Endothelial cell of umbilical vein (primary cell): Measurements from ENCODE around the gene TP53BP1.

ENCODE experiments used
- EZH2 ChIP-seq: IDR thresholded peaks from 2 replicates; pipeline ENCODE4 v1.6.1; 2012; ENCODE audit warnings: borderline replicate concordance, low read depth, mild to moderate bottlenecking, moderate library complexity, low read length, inconsistent platforms; ENCODE audit not compliant: severe bottlenecking
- JUN ChIP-seq: IDR thresholded peaks from 2 replicates; pipeline ENCODE4 v1.6.1; 2011; ENCODE audit warnings: borderline replicate concordance, low read depth; ENCODE audit not compliant: insufficient read length, insufficient read depth
- POLR2AphosphoS5 ChIP-seq: IDR thresholded peaks from 2 replicates; pipeline ENCODE4 v1.6.1; 2012; ENCODE audit warnings: low read depth, mild to moderate bottlenecking, control low read depth, low read length, moderate library complexity; ENCODE audit not compliant: insufficient read depth
- TF ChIP-seq, protein P1 (sequence below), 2 donors: IDR thresholded peaks; 1 replicate in 1 of 2; 2 replicates in 1 of 2; pipeline ENCODE4 v1.5.1; 2011; ENCODE audit warnings: low read length in 2 of 2, mild to moderate bottlenecking in 2 of 2, moderate library complexity in 2 of 2, control low read depth in 1 of 2, inconsistent platforms in 1 of 2, low read depth in 1 of 2; ENCODE audit not compliant: insufficient read depth in 1 of 2; ENCODE audit errors: extremely low read depth in 1 of 2

DNA sequence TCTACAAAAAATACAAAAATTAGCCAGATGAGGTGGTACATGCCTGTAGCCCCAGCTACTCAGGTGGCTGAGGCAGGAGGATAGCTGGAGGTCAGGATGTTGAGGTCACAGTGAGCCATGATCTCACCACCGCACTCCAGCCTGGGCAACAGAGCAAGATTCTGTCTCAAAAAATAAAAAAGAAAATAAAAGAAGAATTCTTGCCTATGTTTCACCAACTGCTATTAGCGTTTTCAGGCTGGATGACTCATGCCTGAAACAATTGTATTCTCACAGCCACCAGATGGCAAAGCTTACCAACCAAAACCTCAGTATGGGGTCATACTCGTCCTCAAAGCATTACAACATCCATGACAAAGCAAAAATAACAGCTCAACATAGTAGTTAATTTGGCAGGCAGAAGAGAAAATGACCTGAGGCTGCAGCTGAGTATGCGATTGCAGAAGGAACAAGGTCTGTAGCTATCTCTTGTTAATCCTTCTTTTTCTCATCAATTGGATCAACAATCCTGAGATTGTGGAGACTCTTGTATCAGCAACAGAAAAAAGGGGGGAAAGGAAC, 52.2 kb downstream of the TP53BP1 start:
- TF ChIP-seq, protein P1, sequence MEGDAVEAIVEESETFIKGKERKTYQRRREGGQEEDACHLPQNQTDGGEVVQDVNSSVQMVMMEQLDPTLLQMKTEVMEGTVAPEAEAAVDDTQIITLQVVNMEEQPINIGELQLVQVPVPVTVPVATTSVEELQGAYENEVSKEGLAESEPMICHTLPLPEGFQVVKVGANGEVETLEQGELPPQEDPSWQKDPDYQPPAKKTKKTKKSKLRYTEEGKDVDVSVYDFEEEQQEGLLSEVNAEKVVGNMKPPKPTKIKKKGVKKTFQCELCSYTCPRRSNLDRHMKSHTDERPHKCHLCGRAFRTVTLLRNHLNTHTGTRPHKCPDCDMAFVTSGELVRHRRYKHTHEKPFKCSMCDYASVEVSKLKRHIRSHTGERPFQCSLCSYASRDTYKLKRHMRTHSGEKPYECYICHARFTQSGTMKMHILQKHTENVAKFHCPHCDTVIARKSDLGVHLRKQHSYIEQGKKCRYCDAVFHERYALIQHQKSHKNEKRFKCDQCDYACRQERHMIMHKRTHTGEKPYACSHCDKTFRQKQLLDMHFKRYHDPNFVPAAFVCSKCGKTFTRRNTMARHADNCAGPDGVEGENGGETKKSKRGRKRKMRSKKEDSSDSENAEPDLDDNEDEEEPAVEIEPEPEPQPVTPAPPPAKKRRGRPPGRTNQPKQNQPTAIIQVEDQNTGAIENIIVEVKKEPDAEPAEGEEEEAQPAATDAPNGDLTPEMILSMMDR (IDR thresholded peaks at IDR 0.05; ENCODE audit: extremely low read depth in 1 of 2, insufficient read depth in 1 of 2, low read depth in 1 of 2, low read length in 2 of 2), result peak; percentile 29 to 42
- TF ChIP-seq POLR2AphosphoS5 (peak; percentile 23), JUN (peak; percentile 96), EZH2 (no peak)
